Stomach (tissue), 4 donors: Measurements from ENCODE around the gene NLRP11.

Experiments used
- EP300 ChIP-seq: sonication (generic); formaldehyde crosslinking; IDR thresholded peaks from one replicate; pipeline ENCODE4 v1.6.1; 2017; ENCODE audit warnings: antibody characterized with exemption
- POLR2A ChIP-seq, 4 donors: fragments of 450-650 bp; IDR thresholded peaks; one replicate each; pipeline ENCODE4 v1.6.1; 2016; ENCODE audit warnings: antibody characterized with exemption in 4 of 4, control low read depth in 2 of 4, mild to moderate bottlenecking in 1 of 4, moderate library complexity in 1 of 4
- POLR2AphosphoS5 ChIP-seq, 3 donors: sonication (generic); formaldehyde crosslinking; IDR thresholded peaks; one replicate each; pipeline ENCODE4 v1.6.1; 2016; ENCODE audit warnings: antibody characterized with exemption in 3 of 3
- TF ChIP-seq, protein P1 (sequence below), 7 experiments: fragments of 450-650 bp in 4 of 7; fragments of 200-600 bp in 3 of 7; sonication (generic) in 3 of 7; IDR thresholded peaks; one replicate each; pipeline ENCODE4 v1.5.1; 2016 to 2019; ENCODE audit warnings: antibody characterized with exemption in 7 of 7, control low read depth in 2 of 7, mild to moderate bottlenecking in 1 of 7

GRCh38 chr19:55867101-55867500 lies 35.3 kb upstream of the NLRP11 start:
- TF ChIP-seq, protein P1, sequence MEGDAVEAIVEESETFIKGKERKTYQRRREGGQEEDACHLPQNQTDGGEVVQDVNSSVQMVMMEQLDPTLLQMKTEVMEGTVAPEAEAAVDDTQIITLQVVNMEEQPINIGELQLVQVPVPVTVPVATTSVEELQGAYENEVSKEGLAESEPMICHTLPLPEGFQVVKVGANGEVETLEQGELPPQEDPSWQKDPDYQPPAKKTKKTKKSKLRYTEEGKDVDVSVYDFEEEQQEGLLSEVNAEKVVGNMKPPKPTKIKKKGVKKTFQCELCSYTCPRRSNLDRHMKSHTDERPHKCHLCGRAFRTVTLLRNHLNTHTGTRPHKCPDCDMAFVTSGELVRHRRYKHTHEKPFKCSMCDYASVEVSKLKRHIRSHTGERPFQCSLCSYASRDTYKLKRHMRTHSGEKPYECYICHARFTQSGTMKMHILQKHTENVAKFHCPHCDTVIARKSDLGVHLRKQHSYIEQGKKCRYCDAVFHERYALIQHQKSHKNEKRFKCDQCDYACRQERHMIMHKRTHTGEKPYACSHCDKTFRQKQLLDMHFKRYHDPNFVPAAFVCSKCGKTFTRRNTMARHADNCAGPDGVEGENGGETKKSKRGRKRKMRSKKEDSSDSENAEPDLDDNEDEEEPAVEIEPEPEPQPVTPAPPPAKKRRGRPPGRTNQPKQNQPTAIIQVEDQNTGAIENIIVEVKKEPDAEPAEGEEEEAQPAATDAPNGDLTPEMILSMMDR (IDR thresholded peaks at IDR 0.05) = no peak
- no peak for TF ChIP-seq POLR2AphosphoS5 (IDR thresholded peaks at IDR 0.05)
- no peak for TF ChIP-seq EP300
- no peak for TF ChIP-seq POLR2A (IDR thresholded peaks at IDR 0.05)
